Right ventricle myocardium inferior (tissue), 1 donor: ENCODE data around the gene SEMA4D. TPM values are rescaled to one million over a fixed set of nuclear protein-coding genes. Genes with fewer than 3 reads are reported as not detected.

ENCODE experiments used
- ATAC-seq: fragments of 200-7000 bp; cut with Tn5 transposase; one replicate; pipeline ENCODE4 v1.9.1; 2020; ENCODE audit warnings: mild to moderate bottlenecking, moderate library complexity
- DNase-seq: peaks from one replicate; pipeline ENCODE4 v3.0.0; 2021; ENCODE audit errors: missing footprints
- intact Hi-C: fragments of 100-400 bp; cut with DNase I; formaldehyde crosslinking; loops from one replicate; pipeline ENCODE4 v1.11.0; 2022
- total RNA-seq: library from RNA; stranded (reverse); fragmentation: NEBNext Ultra II Directional; extraction: Animal tissue kit (Norgen Biotek cat#: 25700); gene quantifications from one replicate; pipeline ENCODE4 v1.2.1, GENCODE V29; 2021
- donor health status: DM: no; HTN: yes; CAD: no; lungs with severe emphysema.

SEMA4D gene
- total RNA-seq, 1 donor from 2014 or later: 24.1 TPM

DNA sequence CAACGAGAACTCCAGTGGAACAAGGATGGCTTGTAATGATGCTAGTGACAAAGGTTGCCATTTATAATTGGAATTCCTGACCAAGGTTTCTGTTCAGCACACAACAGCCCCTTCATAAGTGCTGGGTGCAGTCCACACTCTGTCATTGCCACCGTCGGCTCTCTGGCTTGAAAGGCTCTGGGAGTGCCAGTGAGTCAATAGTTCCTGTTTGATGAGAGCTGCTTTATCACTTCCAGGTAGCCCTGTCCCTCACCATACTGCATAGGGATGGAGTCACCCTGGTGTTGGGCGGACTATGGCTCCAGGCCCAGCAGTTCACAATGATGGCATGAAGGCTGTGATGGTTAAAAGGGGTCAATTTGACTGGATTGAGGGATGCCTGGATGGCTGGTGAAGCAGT is 34.6 kb upstream of the SEMA4D start:
- ATAC-seq (no peak), DNase-seq (no peak)
- intact Hi-C loops: no loop called here

GRCh38 chr9:89531766-89532165 is 33.9 kb upstream of the SEMA4D start:
- no peak for DNase-seq
- no peak for ATAC-seq
- intact Hi-C loops: no loop called here

DNA sequence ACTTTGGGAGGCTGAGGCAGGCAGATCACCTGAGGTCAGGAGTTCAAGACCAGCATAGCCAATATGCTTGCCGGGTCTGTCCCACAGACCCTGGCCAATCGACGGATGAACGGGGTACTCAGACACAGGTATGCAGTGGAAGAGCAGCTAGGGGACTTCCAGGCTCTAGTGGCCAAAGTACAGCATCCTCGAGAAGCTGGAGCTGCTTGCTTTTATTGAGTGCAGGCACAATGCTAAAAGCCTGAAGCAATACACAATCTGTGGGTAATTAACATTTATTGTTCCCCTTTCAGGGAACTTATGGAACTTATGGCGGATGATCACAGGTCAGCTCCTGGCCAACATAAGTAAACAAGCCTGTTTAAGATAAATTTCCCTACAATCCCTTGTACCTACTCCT is 32.8 kb upstream of the SEMA4D start:
- intact Hi-C loops: no loop called here
- DNase-seq: no peak
- ATAC-seq: no peak

- DNase-seq: no peak
- no peak for ATAC-seq
- intact Hi-C loops: no loop called here
Observed at GRCh38 chr9:89529243-89530035, 31.5 kb upstream of the SEMA4D start.

GRCh38 chr9:89528540-89528939 is 30.6 kb upstream of the SEMA4D start:
- no peak for ATAC-seq
- no peak for DNase-seq
- intact Hi-C loops: no loop called here

- DNase-seq (no peak), ATAC-seq (no peak)
- intact Hi-C loops: no loop called here
Observed at GRCh38 chr9:89528131-89528530, 30.2 kb upstream of the SEMA4D start.

- peak; percentile 62 for ATAC-seq
- intact Hi-C loops: no loop called here
- DNase-seq: peak; percentile 83
Observed at GRCh38 chr9:89527084-89527483, 29.2 kb upstream of the SEMA4D start.

- intact Hi-C loops: no loop called here
- ATAC-seq: no peak
Observed at GRCh38 chr9:89526667-89527066, 28.8 kb upstream of the SEMA4D start.

DNA sequence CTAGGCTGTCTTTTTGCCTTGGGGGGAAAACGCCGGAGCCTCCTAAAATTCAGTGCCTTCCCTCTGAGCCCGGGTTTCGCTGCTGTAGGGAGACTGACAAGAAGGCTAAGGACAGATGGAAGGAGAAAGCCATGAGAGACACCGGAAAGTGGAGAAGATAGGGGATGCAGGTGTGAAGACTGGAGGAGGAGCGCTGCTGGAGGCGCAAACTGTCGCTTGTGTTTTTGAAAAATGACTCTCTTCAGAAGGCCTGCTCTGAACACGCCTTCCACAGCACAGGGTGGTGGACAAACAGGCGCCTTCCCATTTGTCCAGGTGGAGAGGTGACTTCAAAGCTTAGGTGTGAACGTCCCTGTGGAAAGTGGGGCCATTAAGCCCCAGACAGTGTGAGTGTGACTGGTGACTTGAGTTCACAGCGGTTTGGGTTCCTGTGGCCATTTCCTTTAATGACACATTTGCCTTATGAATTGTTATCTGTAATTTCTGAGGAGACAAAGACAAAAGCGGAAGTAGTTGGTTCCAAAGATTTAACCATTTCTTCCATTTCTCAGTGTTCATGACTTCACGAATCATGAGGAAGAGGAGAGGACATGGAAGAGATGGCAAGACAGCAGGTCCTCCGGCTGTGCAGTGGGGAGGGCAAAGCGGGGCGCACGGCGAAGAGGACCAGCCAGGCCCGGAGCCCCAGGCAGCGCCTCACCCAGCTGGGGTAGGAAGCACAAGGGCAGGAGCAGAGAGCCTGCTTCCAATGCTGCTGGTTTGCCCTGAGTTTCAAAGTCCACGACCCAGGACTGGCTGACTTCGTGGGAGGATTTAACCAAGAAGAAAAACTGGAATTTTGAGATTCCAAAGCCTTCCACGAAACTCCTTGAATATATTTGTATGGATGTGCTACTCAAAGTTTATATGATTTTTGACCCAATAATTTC is 27.8 kb upstream of the SEMA4D start:
- intact Hi-C loops: no loop called here
- ATAC-seq: no peak
- no peak for DNase-seq

More at GRCh38 chr9:89526667-89527066, 28.8 kb upstream of the SEMA4D start:
- no peak for DNase-seq

- DNase-seq (no peak), ATAC-seq (no peak)
- intact Hi-C loops: no loop called here
Observed at GRCh38 chr9:89524963-89525362, 27.1 kb upstream of the SEMA4D start.

GRCh38 chr9:89523948-89524347 is 26.0 kb upstream of the SEMA4D start:
- DNase-seq (no peak), ATAC-seq (no peak)
- intact Hi-C loops: no loop called here

- ATAC-seq (no peak), DNase-seq (no peak)
- intact Hi-C loops: no loop called here
Observed at GRCh38 chr9:89522959-89523285, 25.0 kb upstream of the SEMA4D start.

- intact Hi-C loops: no loop called here
- no peak for DNase-seq
- no peak for ATAC-seq
Observed at GRCh38 chr9:89522261-89522958, 24.5 kb upstream of the SEMA4D start.

DNA sequence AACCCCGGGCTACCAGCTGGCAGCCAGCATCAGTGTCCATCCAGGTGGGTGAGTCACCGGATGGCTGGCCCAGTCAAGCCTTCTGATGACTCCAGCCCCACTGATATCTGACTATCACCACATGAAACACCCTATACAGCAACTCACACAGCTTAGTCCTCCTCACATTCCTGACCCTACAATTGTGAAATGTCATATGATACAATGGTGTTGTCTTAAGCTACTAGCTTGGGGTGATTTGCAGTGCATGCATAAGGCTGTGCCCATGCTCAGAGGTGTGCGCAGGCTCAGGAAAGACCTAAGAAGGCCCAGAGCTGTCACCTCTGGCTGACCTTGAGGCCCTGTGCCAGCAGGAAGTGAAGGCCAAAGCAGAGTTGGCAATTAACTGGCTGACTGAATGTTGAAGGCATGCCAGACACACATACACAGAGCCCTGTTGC is 21.5 kb upstream of the SEMA4D start:
- DNase-seq (no peak), ATAC-seq (peak; percentile 57)
- intact Hi-C loops: no loop called here

DNA sequence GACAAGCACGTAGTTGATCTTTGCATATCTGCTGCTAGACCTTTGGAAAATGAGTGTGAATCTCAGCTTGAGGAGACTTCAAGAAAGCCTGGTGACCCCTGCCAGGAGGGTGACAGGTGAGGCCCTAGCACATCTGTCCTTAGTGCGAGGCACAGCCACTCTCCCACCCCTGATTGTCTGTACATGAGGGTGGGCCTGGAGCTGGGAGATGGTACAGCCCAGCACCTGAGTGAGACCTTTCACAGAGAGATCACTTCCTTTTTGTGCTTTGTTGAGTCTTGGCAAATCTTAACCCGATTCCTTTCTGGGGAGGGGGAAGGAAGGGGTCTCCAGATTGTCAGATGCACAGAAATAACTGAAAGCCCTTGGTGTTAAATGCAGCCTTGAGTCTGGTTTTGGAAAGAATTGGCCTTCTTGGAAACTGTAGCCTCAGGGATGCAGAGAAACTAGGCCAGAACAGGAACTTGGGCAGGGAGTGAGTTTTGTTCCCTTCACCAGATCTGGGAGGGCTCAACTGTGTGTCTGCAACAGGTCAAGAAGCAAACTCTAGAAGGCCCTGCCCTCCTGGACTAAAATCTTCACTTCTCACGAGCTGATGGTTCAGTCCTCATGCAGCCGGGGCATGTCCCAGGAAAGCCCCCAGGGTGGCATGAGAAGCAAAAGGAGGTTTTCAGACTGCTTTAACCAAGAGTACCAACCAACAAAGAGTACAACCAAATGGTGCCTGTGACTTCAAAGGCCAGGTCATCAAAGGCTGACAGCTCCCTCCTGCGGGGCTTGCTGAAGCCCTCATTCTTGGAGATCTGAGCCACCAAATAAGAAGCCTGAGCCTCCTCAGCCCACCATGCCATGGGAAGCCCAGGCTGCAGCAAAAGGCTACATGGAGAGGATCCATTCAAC is 20.8 kb upstream of the SEMA4D start:
- DNase-seq: no peak
- intact Hi-C loops: no loop called here
- ATAC-seq: no peak

GRCh38 chr9:89515416-89515815 is 17.5 kb upstream of the SEMA4D start:
- ATAC-seq (no peak), DNase-seq (no peak)
- intact Hi-C loops: no loop called here

DNA sequence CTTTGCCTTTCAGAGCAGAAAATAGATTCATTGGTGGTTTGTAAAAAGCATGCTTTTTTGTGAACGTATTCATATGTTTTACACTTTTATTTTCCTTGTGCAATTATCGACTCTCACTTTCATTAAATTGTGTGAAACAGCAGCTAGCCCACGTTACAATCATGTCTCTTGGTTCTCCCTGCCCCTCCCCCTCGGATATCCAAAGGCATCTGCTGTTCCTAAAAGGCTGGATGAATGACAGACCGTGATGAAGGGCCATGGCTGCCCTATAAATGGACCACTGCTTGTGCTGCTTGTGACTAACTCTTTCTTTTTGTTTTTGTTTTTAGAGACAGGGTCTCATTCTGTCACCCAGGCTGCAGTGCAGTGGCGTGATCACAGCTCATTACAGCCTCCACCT is 17.0 kb upstream of the SEMA4D start:
- ATAC-seq: no peak
- intact Hi-C loops: no loop called here
- no peak for DNase-seq

DNA sequence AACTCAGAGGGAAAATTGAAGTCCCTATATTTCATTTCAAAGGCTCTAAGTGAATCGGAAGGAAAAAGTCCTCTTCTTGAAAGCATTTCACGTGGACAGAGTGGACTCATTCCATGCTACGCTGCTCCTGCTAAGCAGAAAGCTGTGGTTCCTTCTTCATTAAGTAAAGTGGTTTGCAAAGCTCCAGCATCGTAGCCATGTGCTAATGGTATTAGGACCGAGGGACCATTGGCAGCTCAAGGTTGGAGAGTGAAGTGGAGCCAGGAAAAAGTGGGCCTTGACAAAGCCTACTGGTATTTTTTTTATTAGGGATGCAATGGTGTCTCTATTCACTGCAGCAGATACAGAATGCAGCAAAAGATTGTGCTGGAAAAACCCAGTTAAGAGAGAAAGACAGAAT is 16.4 kb upstream of the SEMA4D start:
- ATAC-seq (no peak), DNase-seq (no peak)
- intact Hi-C loops: no loop called here

GRCh38 chr9:89513837-89514236 is 15.9 kb upstream of the SEMA4D start:
- intact Hi-C loops: no loop called here
- ATAC-seq (no peak), DNase-seq (no peak)
